GM23338 (cell line): ENCODE results near the gene CYP19A1. TPM values are rescaled to one million over a fixed set of nuclear protein-coding genes. Genes with fewer than 3 reads are reported as not detected.

Source experiments
- ATAC-seq: fragments of 200-7000 bp; cut with Tn5 transposase; 3 replicates; pipeline ENCODE4 v1.9.1; 2020
- DNase-seq: peaks from one replicate; pipeline ENCODE4 v3.0.0-alpha.2; 2015; ENCODE audit warnings: low spot score
- H2AFZ ChIP-seq: fragments of 200-600 bp; sonication (generic); 2 replicates; pipeline ENCODE4 v1.8.0; 2016; ENCODE audit warnings: antibody characterized with exemption, mild to moderate bottlenecking, moderate library complexity
- H3F3A ChIP-seq: fragments of 200-600 bp; sonication (generic); replicated peaks from 2 replicates; pipeline ENCODE4 v1.8.0; 2017; ENCODE audit warnings: antibody characterized with exemption, mixed run types, low read depth
- H3K27ac ChIP-seq: fragments of 200-600 bp; sonication (generic); 2 replicates; pipeline ENCODE4 v1.6.1; 2016; ENCODE audit warnings: low read depth
- H3K27me3 ChIP-seq: fragments of 200-600 bp; sonication (generic); 2 replicates; pipeline ENCODE4 v1.8.0; 2016; ENCODE audit warnings: mild to moderate bottlenecking, mixed run types, moderate library complexity; ENCODE audit not compliant: insufficient read depth
- H3K36me3 ChIP-seq: fragments of 200-600 bp; sonication (generic); 2 replicates; pipeline ENCODE4 v1.8.0; 2016; ENCODE audit warnings: mild to moderate bottlenecking; ENCODE audit not compliant: insufficient read depth
- H3K4me1 ChIP-seq: fragments of 200-600 bp; sonication (generic); 2 replicates; pipeline ENCODE4 v1.8.0; 2016; ENCODE audit warnings: mild to moderate bottlenecking, moderate library complexity; ENCODE audit not compliant: insufficient read depth
- H3K4me2 ChIP-seq: fragments of 200-600 bp; sonication (generic); 2 replicates; pipeline ENCODE4 v1.7.1; 2017; ENCODE audit warnings: mixed run types
- H3K4me3 ChIP-seq: fragments of 200-600 bp; sonication (generic); 2 replicates; pipeline ENCODE4 v1.6.1; 2016; ENCODE audit warnings: mixed run types
- H3K79me2 ChIP-seq: fragments of 200-600 bp; sonication (generic); replicated peaks from 2 replicates; pipeline ENCODE4 v1.8.0; 2017; ENCODE audit warnings: mild to moderate bottlenecking; ENCODE audit not compliant: insufficient read depth
- H3K9me2 ChIP-seq: fragments of 200-600 bp; sonication (generic); 2 replicates; pipeline ENCODE4 v1.8.0; 2017; ENCODE audit not compliant: insufficient read depth
- H4K20me1 ChIP-seq: fragments of 200-600 bp; sonication (generic); replicated peaks from 2 replicates; pipeline ENCODE4 v1.8.0; 2017; ENCODE audit warnings: mild to moderate bottlenecking; ENCODE audit not compliant: insufficient read depth
- H3K27ac Mint-ChIP-seq: 2 replicates; pipeline ENCODE4 v1.8.0; 2020; ENCODE audit warnings: inconsistent platforms, mild to moderate bottlenecking, moderate library complexity, mixed read lengths
- H3K27me3 Mint-ChIP-seq: 3 replicates; pipeline ENCODE4 v1.8.0; 2022; ENCODE audit warnings: low read depth, mild to moderate bottlenecking, moderate library complexity, mixed read lengths, inconsistent platforms; ENCODE audit not compliant: insufficient read depth, poor library complexity
- H3K36me3 Mint-ChIP-seq: 3 replicates; pipeline ENCODE4 v1.8.0; 2021; ENCODE audit warnings: low read depth, mild to moderate bottlenecking, inconsistent platforms, moderate library complexity, mixed read lengths
- H3K4me1 Mint-ChIP-seq: 3 replicates; pipeline ENCODE4 v1.8.0; 2020; ENCODE audit warnings: mild to moderate bottlenecking, inconsistent platforms, mixed read lengths
- H3K4me3 Mint-ChIP-seq: 3 replicates; pipeline ENCODE4 v1.8.0; 2021; ENCODE audit warnings: moderate library complexity, mild to moderate bottlenecking, inconsistent platforms, mixed read lengths
- H3K9me3 Mint-ChIP-seq: 3 replicates; pipeline ENCODE4 v1.8.0; 2020; ENCODE audit warnings: moderate library complexity, mild to moderate bottlenecking, inconsistent platforms, mixed read lengths
- ETS1 ChIP-seq: IDR thresholded peaks from 2 replicates; pipeline ENCODE4 v1.6.1; 2016; ENCODE audit warnings: antibody characterized with exemption
- JUNB ChIP-seq: IDR thresholded peaks from one replicate; pipeline ENCODE4 v1.6.1; 2016; ENCODE audit warnings: antibody characterized with exemption; ENCODE audit not compliant: unreplicated experiment
- STAT1 ChIP-seq: IDR thresholded peaks from one replicate; pipeline ENCODE4 v1.6.1; 2016; ENCODE audit warnings: antibody characterized with exemption; ENCODE audit not compliant: unreplicated experiment
- polyA plus RNA-seq: library from polyadenylated mRNA; unstranded; fragments of >200 nt; fragmentation: Nextera tagmentation; extraction: Ambion mirVana; gene quantifications from 2 replicates; pipeline ENCODE4 v1.2.1, GENCODE V29; 2016
- total RNA-seq: library from RNA; depleted of rRNA; stranded (reverse); fragments of >200 nt; shearing (Covaris generic); gene quantifications from 2 replicates; pipeline ENCODE4 v1.2.3, GENCODE V29; 2014
- TF ChIP-seq, protein P1 (sequence below): fragments of 250-450 bp; sonication (Bioruptor Pico); IDR thresholded peaks from 2 replicates; pipeline ENCODE4 v1.5.0; 2020; ENCODE audit warnings: mild to moderate bottlenecking, moderate library complexity

The CYP19A1 gene
- total and polyA plus RNA-seq, 2 experiments from 2014 or later: 0.42 TPM; not detected in 1

DNA sequence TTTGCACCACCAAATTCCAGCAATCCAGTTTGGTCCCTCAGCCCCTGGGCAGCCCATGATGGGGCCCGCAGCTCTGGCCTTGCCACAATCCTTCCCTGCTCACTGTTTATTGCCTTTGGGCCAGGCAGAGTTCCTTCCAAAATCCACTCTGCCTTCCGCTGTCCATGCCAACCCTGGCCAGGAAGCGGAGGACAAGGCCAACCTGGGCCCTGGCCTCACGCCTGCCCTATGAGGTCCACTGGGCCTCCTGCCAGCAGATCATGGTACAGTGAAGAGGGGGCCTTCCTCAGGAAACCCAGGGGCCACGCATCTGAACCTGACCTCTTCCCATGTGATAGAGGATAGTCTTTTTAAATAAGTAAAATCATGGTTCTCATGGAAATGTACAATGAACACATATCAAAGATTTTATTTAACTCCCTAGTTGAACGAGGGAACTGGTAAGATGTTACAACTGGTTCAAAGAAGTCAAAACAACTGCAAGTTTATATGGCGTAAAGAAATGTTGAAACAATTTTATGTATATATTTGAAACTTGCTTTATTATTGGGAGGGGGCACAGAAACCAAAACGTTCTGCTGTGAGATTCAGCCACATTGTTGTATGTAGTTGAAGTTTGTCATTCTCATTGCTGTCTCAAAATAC lies 147.8 kb downstream of the CYP19A1 start (continued):
- TF ChIP-seq, protein P1, sequence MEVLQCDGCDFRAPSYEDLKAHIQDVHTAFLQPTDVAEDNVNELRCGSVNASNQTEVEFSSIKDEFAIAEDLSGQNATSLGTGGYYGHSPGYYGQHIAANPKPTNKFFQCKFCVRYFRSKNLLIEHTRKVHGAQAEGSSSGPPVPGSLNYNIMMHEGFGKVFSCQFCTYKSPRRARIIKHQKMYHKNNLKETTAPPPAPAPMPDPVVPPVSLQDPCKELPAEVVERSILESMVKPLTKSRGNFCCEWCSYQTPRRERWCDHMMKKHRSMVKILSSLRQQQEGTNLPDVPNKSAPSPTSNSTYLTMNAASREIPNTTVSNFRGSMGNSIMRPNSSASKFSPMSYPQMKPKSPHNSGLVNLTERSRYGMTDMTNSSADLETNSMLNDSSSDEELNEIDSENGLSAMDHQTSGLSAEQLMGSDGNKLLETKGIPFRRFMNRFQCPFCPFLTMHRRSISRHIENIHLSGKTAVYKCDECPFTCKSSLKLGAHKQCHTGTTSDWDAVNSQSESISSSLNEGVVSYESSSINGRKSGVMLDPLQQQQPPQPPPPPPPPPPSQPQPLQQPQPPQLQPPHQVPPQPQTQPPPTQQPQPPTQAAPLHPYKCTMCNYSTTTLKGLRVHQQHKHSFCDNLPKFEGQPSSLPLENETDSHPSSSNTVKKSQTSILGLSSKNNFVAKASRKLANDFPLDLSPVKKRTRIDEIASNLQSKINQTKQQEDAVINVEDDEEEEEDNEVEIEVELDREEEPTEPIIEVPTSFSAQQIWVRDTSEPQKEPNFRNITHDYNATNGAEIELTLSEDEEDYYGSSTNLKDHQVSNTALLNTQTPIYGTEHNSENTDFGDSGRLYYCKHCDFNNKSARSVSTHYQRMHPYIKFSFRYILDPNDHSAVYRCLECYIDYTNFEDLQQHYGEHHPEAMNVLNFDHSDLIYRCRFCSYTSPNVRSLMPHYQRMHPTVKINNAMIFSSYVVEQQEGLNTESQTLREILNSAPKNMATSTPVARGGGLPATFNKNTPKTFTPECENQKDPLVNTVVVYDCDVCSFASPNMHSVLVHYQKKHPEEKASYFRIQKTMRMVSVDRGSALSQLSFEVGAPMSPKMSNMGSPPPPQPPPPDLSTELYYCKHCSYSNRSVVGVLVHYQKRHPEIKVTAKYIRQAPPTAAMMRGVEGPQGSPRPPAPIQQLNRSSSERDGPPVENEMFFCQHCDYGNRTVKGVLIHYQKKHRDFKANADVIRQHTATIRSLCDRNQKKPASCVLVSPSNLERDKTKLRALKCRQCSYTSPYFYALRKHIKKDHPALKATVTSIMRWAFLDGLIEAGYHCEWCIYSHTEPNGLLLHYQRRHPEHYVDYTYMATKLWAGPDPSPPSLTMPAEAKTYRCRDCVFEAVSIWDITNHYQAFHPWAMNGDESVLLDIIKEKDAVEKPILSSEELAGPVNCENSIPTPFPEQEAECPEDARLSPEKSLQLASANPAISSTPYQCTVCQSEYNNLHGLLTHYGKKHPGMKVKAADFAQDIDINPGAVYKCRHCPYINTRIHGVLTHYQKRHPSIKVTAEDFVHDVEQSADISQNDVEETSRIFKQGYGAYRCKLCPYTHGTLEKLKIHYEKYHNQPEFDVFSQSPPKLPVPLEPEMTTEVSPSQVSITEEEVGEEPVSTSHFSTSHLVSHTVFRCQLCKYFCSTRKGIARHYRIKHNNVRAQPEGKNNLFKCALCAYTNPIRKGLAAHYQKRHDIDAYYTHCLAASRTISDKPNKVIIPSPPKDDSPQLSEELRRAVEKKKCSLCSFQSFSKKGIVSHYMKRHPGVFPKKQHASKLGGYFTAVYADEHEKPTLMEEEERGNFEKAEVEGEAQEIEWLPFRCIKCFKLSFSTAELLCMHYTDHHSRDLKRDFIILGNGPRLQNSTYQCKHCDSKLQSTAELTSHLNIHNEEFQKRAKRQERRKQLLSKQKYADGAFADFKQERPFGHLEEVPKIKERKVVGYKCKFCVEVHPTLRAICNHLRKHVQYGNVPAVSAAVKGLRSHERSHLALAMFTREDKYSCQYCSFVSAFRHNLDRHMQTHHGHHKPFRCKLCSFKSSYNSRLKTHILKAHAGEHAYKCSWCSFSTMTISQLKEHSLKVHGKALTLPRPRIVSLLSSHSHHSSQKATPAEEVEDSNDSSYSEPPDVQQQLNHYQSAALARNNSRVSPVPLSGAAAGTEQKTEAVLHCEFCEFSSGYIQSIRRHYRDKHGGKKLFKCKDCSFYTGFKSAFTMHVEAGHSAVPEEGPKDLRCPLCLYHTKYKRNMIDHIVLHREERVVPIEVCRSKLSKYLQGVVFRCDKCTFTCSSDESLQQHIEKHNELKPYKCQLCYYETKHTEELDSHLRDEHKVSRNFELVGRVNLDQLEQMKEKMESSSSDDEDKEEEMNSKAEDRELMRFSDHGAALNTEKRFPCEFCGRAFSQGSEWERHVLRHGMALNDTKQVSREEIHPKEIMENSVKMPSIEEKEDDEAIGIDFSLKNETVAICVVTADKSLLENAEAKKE: no peak
- no peak for TF ChIP-seq ETS1

GRCh38 chr15:51189669-51190385 lies 148.6 kb downstream of the CYP19A1 start:
- no peak for DNase-seq
- H3F3A ChIP-seq: no peaks in the 10 kb centered on the region
- TF ChIP-seq ETS1 (no peak), STAT1 (no peak), JUNB (no peak)
- TF ChIP-seq, protein P1: no peak

More at GRCh38 chr15:51189669-51190385, 148.6 kb downstream of the CYP19A1 start:
- no peak overlapping the region for H2AFZ ChIP-seq
- H3K4me1 ChIP-seq: no peaks in the 10 kb centered on the region; the same call in 1 of the 2 replicates
- H3K36me3 Mint-ChIP-seq: no peaks in the 10 kb centered on the region
- H3K27ac Mint-ChIP-seq: no peak overlapping the region
- no peaks in the 10 kb centered on the region for H3K36me3 ChIP-seq
- no peak overlapping the region for H3K4me2 ChIP-seq
- no peaks in the 10 kb centered on the region for H4K20me1 ChIP-seq
- H3K4me1 Mint-ChIP-seq: peaks cover 8% of the 10 kb centered on the region
- H3K27me3 ChIP-seq: no peaks in the 10 kb centered on the region
- H3K27ac ChIP-seq: no peak overlapping the region
- peaks cover 6% of the 10 kb centered on the region for H3K27me3 Mint-ChIP-seq
- H3K79me2 ChIP-seq: no peaks in the 10 kb centered on the region
- H3K4me3 Mint-ChIP-seq: no peak overlapping the region
- no peaks in the 10 kb centered on the region for H3K9me2 ChIP-seq
- H3K9me3 Mint-ChIP-seq: no peaks in the 10 kb centered on the region; the same call in 2 of the 3 replicates
- no peak for ATAC-seq
- no peak overlapping the region for H3K4me3 ChIP-seq
